Upper lobe of right lung (tissue), 1 donor: ENCODE measurements around the gene LRRC3. TPM values are rescaled to one million over a fixed set of nuclear protein-coding genes. Genes with fewer than 3 reads are reported as not detected.

Source experiments
- ATAC-seq: fragments of 200-7000 bp; cut with Tn5 transposase; one replicate; pipeline ENCODE4 v1.9.1; 2020; ENCODE audit warnings: mild to moderate bottlenecking, moderate library complexity
- DNase-seq: peaks from one replicate; pipeline ENCODE4 v3.0.0-alpha.2; 2020
- H3K27ac ChIP-seq: fragments of 200-600 bp; one replicate; pipeline ENCODE4 v1.8.0; 2022
- H3K27me3 ChIP-seq: fragments of 200-600 bp; one replicate; pipeline ENCODE4 v1.8.0; 2022; ENCODE audit warnings: mild to moderate bottlenecking
- H3K36me3 ChIP-seq: fragments of 200-600 bp; one replicate; pipeline ENCODE4 v1.8.0; 2022
- H3K4me1 ChIP-seq: fragments of 200-600 bp; one replicate; pipeline ENCODE4 v1.8.0; 2022
- H3K4me3 ChIP-seq: fragments of 200-600 bp; one replicate; pipeline ENCODE4 v1.8.0; 2022; ENCODE audit warnings: mild to moderate bottlenecking
- H3K9me3 ChIP-seq: fragments of 200-600 bp; one replicate; pipeline ENCODE4 v1.8.0; 2022
- intact Hi-C: fragments of 100-400 bp; cut with DNase I; formaldehyde crosslinking; loops from one replicate; pipeline ENCODE4 v1.11.0; 2022
- total RNA-seq: library from RNA; stranded (reverse); fragmentation: NEBNext Ultra II Directional; extraction: Animal tissue kit (Norgen Biotek cat#: 25700); gene quantifications from one replicate; pipeline ENCODE4 v1.2.1, GENCODE V29; 2021
- TF ChIP-seq, protein P1 (sequence below): fragments of 200-600 bp; IDR thresholded peaks from one replicate; pipeline ENCODE4 v1.8.0; 2022; ENCODE audit warnings: antibody characterized with exemption
- donor health status: DM: no; HTN: yes; CAD: no; lungs with severe emphysema.

Gene LRRC3
- total RNA-seq, 1 donor from 2014 or later = 3.6 TPM

DNA sequence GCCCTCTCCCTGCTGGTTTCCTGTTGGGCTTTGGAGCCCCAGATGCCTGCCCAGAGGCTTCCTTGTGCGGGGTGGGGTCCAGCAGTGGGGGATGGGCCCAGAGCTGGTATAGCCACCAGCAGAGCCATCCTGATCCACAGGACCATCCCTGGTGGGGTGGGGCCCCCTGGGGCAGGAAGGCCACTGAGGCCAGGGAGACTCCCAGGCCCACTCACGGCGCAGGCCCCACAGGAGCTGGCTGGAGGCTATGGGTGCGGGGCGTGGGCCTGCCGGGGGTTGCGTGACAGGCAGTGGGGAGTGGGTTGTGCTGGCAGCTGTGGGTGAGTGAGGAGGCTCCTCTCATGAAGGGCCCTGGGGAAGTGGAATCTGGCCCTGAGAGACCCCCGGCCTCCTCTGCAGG, 5.7 kb downstream of the LRRC3 start:
- TF ChIP-seq, protein P1, sequence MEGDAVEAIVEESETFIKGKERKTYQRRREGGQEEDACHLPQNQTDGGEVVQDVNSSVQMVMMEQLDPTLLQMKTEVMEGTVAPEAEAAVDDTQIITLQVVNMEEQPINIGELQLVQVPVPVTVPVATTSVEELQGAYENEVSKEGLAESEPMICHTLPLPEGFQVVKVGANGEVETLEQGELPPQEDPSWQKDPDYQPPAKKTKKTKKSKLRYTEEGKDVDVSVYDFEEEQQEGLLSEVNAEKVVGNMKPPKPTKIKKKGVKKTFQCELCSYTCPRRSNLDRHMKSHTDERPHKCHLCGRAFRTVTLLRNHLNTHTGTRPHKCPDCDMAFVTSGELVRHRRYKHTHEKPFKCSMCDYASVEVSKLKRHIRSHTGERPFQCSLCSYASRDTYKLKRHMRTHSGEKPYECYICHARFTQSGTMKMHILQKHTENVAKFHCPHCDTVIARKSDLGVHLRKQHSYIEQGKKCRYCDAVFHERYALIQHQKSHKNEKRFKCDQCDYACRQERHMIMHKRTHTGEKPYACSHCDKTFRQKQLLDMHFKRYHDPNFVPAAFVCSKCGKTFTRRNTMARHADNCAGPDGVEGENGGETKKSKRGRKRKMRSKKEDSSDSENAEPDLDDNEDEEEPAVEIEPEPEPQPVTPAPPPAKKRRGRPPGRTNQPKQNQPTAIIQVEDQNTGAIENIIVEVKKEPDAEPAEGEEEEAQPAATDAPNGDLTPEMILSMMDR = no peak
- H3K4me1 ChIP-seq = peaks cover 3% of the 10 kb centered on the region
- no peaks in the 10 kb centered on the region for H3K36me3 ChIP-seq
- ATAC-seq = no peak
- no peak overlapping the region for H3K27ac ChIP-seq
- no peak overlapping the region for H3K4me3 ChIP-seq
- H3K27me3 ChIP-seq = no peaks in the 10 kb centered on the region
- intact Hi-C loops = no loop called here
- H3K9me3 ChIP-seq = no peaks in the 10 kb centered on the region
- no peak for DNase-seq

DNA sequence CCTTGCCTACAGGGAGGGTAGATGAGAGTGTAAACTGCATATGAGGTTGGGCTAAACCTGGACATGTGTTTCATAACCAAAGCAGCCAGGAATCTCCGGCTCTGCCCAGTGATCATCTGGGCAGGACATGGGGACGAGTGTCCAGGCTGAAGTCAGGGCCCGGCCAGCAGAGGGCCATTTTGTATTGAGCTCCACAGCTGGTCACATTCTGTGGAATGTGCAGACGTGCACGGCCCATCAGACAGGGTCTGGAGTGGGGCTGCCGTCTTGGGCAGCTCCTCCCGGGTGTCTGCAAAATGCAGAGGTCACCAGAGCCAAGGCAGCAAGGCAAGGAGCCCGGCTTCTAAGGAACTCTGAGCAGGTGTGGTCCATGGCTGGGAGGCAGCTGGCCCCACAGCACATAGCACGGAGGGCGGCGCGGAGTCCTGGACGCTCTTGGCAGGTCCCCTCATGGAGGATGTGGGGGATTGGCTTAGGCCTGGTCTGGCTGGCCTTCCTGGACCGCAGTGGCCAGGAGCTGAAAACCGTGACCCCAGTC, 6.2 kb downstream of the LRRC3 start:
- Histone ChIP-seq H3K4me1 (no peaks in the 10 kb centered on the region), H3K9me3 (no peaks in the 10 kb centered on the region), H3K4me3 (no peak overlapping the region), H3K36me3 (no peaks in the 10 kb centered on the region), H3K27me3 (no peaks in the 10 kb centered on the region), H3K27ac (no peak overlapping the region)
- ATAC-seq = peak; percentile 18
- no peak for DNase-seq
- TF ChIP-seq, protein P1 = peak; percentile 24
- intact Hi-C loops = no loop called here

DNA sequence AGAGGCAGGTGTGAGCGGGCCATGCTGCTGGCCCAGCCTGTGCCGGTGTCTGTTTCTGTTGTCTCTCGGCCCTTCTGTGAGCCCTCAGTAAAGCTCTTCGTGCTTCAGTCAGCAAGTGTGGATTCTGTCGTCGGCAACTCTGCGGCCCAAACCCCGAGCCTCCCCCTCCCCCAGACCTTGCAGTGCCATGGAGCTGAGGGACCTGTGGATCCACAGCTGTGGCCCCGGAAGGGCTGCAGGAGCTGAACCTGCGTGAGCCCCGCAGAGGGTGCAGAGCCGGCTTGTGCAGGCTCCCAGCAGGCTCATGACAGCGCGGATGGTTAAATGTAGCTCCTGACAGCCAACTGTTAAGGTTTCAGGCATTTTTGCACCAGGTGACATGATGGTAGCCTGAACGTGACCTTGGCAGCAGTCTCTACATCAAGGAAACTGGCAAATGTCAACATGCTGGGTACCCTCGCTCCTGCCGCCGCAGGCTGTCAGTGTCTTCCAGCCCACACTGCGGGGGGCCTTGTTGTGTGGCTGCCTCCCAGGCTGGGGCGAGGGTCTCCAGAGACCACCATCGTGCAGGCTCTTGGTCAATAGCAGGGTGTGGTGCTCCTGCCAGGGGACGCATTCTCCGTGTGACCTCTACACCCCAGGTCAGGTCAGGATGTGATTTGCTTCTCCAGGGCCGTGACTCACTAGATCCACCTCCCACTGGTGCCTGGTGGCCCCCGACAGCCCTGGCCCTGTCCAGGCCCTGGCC, 7.0 kb downstream of the LRRC3 start:
- no peak overlapping the region for H3K4me3 ChIP-seq
- H3K27me3 ChIP-seq = no peaks in the 10 kb centered on the region
- H3K36me3 ChIP-seq = no peaks in the 10 kb centered on the region
- DNase-seq (no peak), ATAC-seq (no peak)
- no peaks in the 10 kb centered on the region for H3K9me3 ChIP-seq
- no peaks in the 10 kb centered on the region for H3K4me1 ChIP-seq
- intact Hi-C loops = no loop called here
- H3K27ac ChIP-seq = no peak overlapping the region
- TF ChIP-seq, protein P1 = no peak

DNA sequence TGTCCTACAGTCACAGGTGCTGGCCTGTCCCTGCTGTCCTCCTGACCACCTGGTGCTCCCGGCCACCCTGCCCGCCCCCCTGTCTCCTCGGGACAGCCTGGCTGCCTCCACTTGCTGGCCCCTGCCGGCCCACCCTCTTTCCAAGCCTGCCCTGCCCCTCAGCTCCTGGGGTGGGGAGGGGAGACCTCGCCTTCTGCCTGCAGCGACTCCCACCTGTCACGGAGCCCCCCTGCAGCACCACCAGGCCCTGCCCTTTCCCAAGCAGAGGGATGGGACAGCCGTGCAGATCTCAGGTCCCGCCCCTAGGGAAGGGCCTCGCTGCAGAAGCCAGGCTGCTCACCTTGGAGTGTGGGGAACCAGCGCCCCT, 7.5 kb downstream of the LRRC3 start:
- H3K27ac ChIP-seq = no peak overlapping the region
- no peak for DNase-seq
- H3K27me3 ChIP-seq = no peaks in the 10 kb centered on the region
- ATAC-seq = no peak
- H3K4me1 ChIP-seq = no peaks in the 10 kb centered on the region
- no peak overlapping the region for H3K4me3 ChIP-seq
- intact Hi-C loops = no loop called here
- no peaks in the 10 kb centered on the region for H3K9me3 ChIP-seq
- H3K36me3 ChIP-seq = no peaks in the 10 kb centered on the region
- TF ChIP-seq, protein P1 = no peak

DNA sequence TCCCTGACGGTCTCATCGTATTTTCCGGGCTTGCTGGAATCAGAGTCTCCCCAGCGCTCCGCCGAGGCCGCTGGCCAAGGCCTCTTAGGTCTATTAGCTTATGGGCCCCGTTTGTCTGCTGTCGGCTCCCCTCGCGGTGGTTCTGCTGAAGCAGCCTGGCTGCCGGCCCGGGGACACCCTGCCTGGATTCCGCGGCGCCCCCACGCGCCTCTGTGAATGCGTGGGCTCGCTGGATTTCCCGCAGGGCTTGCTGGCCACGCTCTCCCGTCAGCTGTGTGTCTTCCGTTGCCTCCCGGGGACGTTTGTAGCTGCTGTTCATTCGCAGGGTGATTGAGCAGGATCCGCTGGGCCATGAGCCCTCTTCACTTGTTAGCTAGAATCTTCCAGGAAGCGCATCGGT, 8.4 kb downstream of the LRRC3 start:
- TF ChIP-seq, protein P1 = no peak
- no peak for DNase-seq
- H3K9me3 ChIP-seq = no peaks in the 10 kb centered on the region
- H3K4me3 ChIP-seq = no peak overlapping the region
- intact Hi-C loops = no loop called here
- H3K27ac ChIP-seq = no peak overlapping the region
- no peak for ATAC-seq
- no peaks in the 10 kb centered on the region for H3K4me1 ChIP-seq
- H3K27me3 ChIP-seq = no peaks in the 10 kb centered on the region
- H3K36me3 ChIP-seq = no peaks in the 10 kb centered on the region
